Subcutaneous adipose tissue (tissue), 4 donors: ENCODE measurements around the gene NCKAP5. TPM values are rescaled to one million over a fixed set of nuclear protein-coding genes. Genes with fewer than 3 reads are reported as not detected.

ENCODE experiments used
- CTCF ChIP-seq: fragments of 450-650 bp; IDR thresholded peaks from one replicate; pipeline ENCODE4 v1.5.1; 2016; ENCODE audit warnings: low read depth, mild to moderate bottlenecking, control low read depth, antibody characterized with exemption, moderate library complexity
- total RNA-seq, 4 donors: library from RNA; depleted of rRNA; stranded (reverse); fragments of >200 nt; gene quantifications; one replicate each; pipeline ENCODE4 v1.1.0, GENCODE V29; 2016

The NCKAP5 gene
- total RNA-seq, 4 donors from 2014 or later, result 1.5 to 6.4 (median 3.8) TPM

GRCh38 chr2:132911726-132912724, 656.2 kb downstream of the NCKAP5 start:
- TF ChIP-seq CTCF, result no peak

GRCh38 chr2:132910432-132910831, 657.8 kb downstream of the NCKAP5 start:
- TF ChIP-seq CTCF, result no peak

- no peak for TF ChIP-seq CTCF
These were observed 658.8 kb downstream of the NCKAP5 start for GRCh38 chr2:132909427-132909826.

GRCh38 chr2:132904142-132904842, 664.0 kb downstream of the NCKAP5 start:
- TF ChIP-seq CTCF, result no peak

GRCh38 chr2:132902626-132903025, 665.6 kb downstream of the NCKAP5 start:
- TF ChIP-seq CTCF, result no peak

GRCh38 chr2:132901661-132902060, 666.6 kb downstream of the NCKAP5 start:
- no peak for TF ChIP-seq CTCF

GRCh38 chr2:132897111-132897510, 671.2 kb downstream of the NCKAP5 start:
- TF ChIP-seq CTCF, result no peak
